C4-2B (cell line): Measurements from ENCODE around the gene MYO1E.

Experiments used
- CTCF ChIP-seq: fragments of 450-650 bp; conservative IDR thresholded peaks from 2 replicates; pipeline ENCODE4 v1.5.1; 2017; ENCODE audit warnings: mild to moderate bottlenecking
- ZFX ChIP-seq: fragments of 450-650 bp; IDR thresholded peaks from 2 replicates; pipeline ENCODE4 v1.6.1; 2017

GRCh38 chr15:59273234-59273633 is 99.4 kb downstream of the MYO1E start:
- no peak for TF ChIP-seq CTCF
- no peak for TF ChIP-seq ZFX
